ENCODE measurements around the gene CLIP4.
"Not testable (repeated sequence)": the region's sequence is repeated elsewhere in the genome, so short reads cannot be mapped to it uniquely, and the experiment has no call there.

Gene CLIP4

DNA sequence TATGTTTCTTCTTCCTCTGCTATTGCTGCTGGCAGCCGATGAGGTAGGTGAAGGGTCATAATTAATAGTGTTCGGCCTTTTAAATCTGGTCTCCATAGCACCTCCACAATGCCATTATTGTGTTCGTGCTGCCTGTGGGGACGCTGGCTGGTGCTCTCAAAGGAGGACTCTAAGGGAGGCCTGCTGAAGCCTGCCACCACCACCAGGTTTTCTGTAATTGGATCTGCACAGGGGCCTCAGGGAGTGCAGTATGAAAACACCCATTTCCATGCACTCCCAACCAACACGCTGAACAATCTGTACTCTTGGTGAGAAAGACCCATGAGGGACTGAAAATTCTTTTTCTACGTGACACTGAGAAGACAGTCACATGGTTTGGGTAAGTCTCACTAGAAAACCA is 17.6 kb upstream of the CLIP4 start:
- in situ Hi-C loops (cut with MboI; ENCODE audit: low sequenced_read_pairs), result no loop called here

DNA sequence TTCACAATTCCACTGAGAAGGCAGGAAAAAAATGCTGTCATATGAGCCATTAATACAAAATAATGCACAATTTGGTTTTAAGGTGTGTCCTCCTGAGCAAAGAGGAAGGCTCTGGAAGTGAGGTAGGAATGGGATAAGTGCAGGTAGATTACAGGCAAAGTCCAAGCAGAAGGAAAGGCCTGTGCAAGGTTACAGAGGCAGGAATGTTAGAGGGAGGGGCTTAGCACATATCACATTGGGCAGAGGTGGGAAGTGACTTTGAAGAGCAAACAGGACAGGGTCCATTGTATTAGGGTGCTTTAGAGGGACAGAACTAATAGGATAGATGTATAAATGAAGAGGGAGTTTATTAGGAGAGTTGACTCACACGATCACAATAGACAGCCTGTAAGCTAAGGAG is 14.7 kb upstream of the CLIP4 start:
- in situ Hi-C loops (cut with MboI; ENCODE audit: low sequenced_read_pairs), result no loop called here

GRCh38 chr2:29104688-29105087 is 10.5 kb upstream of the CLIP4 start:
- in situ Hi-C loops (cut with MboI; ENCODE audit: low sequenced_read_pairs), result no loop called here

- in situ Hi-C loops (cut with MboI; ENCODE audit: low sequenced_read_pairs), result no loop called here
Measured at GRCh38 chr2:29105375-29105774, 9.8 kb upstream of the CLIP4 start.

- in situ Hi-C loops (cut with MboI; ENCODE audit: low sequenced_read_pairs), result no loop called here
Measured at GRCh38 chr2:29106256-29106655, 9.0 kb upstream of the CLIP4 start.

DNA sequence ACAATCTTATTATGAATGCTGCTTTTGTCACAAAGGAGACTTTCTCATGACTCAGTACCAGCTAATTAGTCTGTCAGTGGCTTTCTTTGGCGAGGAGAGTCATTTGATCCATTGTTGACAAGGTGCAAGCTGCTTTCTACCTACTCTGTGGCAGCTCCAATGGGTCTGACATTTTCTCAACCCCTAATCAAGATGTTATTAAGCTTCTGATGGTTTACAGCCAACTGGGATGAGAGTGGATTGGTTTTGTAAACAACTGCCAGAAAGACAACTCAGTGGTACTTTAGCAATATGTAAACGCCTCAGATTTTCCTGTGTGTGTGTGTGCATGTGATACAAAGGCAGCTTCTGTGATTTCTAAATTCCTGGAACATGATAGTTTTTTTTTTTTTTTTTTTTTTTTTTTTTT is 8.2 kb upstream of the CLIP4 start:
- in situ Hi-C loops (cut with MboI; ENCODE audit: low sequenced_read_pairs), result no loop called here

- in situ Hi-C loops (cut with MboI; ENCODE audit: low sequenced_read_pairs), result not testable (repeated sequence)
Measured at GRCh38 chr2:29107547-29107946, 7.7 kb upstream of the CLIP4 start.

DNA sequence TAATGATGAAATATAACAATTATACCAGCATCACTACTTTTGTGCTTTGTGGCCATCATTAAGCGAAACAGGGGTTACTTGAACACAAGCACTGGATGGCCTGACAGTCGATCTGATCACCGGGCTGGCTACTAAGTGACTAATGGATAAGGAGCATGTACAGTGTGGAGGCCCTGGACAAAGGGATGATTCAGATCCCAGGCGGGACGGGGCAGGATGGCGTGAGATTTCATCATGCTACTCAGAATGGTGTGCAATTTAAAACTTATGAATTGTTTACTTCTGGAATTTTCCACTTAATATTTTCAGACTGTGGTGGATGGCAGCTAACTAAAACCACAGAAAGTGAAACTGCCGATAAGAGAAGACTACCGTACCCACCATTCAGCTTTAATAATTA is 7.0 kb upstream of the CLIP4 start:
- in situ Hi-C loops (cut with MboI; ENCODE audit: low sequenced_read_pairs), result no loop called here

DNA sequence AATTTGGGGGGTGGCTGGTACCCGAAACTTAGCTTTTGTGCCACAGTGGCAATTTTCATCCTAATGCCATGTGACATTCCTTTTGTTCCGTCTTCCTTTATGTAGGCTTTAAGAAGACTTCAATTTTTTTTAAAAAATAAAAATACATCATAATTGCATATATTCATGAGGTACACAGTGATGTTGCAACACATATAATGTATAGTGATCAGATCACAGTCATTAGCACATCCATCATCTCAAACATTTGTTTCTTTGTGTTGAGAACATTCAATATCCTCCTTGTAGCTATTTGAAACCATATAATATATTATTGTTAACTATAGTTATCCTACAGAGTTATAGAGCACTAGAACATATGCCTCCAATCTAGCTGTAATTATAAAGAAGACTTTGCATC is 6.0 kb upstream of the CLIP4 start:
- in situ Hi-C loops (cut with MboI; ENCODE audit: low sequenced_read_pairs), result no loop called here

DNA sequence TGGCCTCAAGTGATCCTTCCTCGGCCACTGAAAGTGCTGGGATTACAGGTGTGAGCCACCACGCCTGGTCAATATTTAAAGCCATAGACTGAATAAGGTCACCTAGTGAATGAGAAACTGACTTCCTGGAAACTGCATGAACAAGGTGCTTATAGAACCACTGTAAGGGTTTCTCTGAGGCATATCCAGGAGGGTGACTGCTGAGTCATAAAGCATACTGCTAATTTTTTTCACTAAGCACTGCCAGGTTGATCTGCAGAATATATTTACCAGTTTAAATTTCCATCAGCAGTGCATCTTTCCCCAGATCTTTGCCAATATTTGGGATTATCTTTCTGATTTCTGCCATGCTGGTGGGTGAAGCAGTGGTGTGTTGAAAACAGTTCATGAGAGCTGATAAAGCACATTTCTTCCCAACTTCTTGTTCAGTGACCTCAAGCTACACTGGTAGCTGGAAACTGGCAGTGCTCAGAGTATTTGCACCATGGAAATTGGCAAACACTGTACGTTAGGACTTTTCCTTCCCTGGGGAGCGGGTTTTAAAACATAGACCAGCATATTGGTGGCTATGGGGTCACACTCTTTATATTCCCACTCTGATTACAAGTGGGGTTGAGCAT is 4.2 kb upstream of the CLIP4 start:
- in situ Hi-C loops (cut with MboI; ENCODE audit: low sequenced_read_pairs), result no loop called here

DNA sequence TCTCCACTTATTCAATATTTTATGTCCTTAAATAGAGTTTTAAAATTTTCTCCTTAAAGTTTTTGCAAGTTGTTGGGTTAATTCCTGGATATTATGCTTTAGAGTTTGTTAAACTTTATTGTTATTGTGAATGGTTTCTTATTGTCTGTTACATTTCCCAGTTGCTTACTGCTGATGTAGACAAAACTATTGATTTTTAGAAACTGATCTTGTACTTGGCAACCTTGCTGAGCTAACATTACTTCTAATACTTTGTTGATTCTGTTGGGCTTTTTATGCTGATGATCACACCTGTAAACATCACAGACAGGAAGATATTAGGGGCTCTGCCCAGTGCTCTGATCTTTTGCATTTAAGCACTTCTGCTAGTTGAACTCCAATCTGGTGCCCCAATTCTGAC is 2.8 kb upstream of the CLIP4 start:
- in situ Hi-C loops (cut with MboI; ENCODE audit: low sequenced_read_pairs), result no loop called here

DNA sequence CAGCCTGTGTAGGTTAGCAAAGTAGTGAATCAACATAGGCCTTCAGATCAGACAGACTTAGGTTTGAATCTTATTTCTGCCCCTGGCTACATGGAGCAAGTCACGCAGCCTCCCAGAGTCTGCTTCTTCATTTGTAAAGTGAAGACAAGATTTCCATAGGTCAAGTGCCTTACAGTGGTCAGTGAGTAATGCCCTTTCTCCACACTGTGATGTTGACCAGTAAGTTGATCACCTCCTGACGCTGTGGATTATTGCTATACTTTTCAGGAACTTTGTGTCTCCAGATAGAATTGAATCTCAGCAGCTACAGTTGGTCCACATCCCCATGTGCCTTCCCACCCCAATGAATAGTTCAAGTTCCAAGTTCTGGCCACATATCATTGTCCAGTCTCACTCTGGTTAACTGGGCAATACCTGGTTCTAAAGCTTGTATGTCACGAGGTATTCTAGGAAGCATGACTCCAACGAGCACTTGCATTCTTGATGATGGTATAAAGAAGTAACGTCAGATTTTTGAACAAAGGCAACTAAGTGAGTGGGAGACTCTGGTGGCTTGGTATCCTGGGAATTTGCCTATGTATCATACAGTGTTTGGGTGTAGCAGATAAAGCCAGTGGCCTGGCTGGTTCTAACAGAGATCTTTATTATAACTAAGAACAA is 2.1 kb upstream of the CLIP4 start:
- in situ Hi-C loops (cut with MboI; ENCODE audit: low sequenced_read_pairs), result no loop called here

GRCh38 chr2:29113891-29114321 is 1.3 kb upstream of the CLIP4 start:
- in situ Hi-C loops (cut with MboI; ENCODE audit: low sequenced_read_pairs), result no loop called here

GRCh38 chr2:29114586-29114945 is 649 bp upstream of the CLIP4 start:
- in situ Hi-C loops (cut with MboI; ENCODE audit: low sequenced_read_pairs), result no loop called here

DNA sequence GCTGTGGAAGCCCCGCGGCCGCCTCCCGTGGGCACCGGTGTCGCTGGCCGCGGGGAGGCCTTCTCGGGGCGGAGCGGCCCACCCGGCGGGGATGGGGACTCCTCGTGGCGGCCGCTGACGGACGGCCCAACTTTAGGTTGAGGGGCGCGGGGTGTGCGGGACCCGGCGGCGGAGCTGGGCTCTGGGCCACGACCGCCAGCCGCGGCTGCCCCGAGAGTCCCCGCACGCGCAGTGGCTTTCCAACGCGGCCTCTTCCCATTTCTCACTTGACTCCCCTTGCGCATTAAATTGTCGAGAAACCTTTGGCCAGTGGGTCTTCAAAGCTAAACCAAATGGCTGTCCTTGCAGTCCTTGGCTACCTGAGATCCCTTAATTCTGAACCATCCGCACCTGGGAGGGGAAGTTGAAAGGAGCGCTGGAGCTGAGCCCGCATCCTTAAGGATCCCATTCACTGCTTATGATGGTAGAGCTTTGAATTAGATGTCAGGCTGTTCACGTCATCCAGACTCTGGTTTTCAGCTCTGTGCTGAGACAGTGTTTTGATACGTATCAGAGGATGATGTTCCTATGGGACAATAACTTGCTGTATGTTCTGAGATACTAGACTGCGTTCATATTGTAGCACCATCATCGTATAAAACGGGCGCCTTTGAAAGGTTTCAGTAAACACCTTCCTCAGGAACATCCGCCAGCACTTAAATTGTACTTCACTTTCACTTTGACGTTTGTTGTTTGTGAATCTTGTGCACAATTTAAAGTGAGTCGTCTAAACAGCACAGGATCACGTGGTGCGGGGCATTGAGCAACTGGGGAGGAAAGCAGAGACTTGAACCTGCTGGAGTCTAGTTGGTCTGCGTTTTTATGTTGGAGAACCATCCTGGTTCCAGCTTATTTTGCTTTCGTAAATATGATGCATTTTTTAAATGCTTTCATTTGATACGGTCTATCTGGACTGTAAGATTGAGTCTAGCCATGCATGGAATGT is 874 bp downstream of the CLIP4 start:
- in situ Hi-C loops (cut with MboI; ENCODE audit: low sequenced_read_pairs), result no loop called here

- in situ Hi-C loops (cut with MboI; ENCODE audit: low sequenced_read_pairs), result no loop called here
Measured at GRCh38 chr2:29117636-29118303, 2.6 kb downstream of the CLIP4 start.

DNA sequence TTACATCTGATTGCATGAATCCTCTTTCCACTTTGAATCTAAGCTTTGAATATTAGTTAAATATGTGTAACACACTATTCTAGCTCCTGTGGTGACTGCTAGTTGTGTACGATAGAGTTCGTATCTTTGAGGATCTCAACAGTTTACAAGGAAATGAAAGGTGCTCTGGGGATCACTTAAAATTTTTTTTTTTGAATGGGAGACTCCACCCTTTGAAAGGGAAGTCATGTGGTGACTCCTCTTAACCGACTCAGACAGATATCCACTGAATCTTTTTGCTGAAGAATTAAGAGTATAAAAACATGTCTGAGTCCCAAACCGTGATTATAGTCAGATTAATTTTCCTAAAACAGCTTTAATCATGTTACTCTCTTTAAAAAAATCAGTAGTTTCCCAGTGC is 4.0 kb downstream of the CLIP4 start:
- in situ Hi-C loops (cut with MboI; ENCODE audit: low sequenced_read_pairs), result no loop called here

- in situ Hi-C loops (cut with MboI; ENCODE audit: low sequenced_read_pairs), result no loop called here
Measured at GRCh38 chr2:29120846-29121245, 5.6 kb downstream of the CLIP4 start.

- in situ Hi-C loops (cut with MboI; ENCODE audit: low sequenced_read_pairs), result no loop called here
Measured at GRCh38 chr2:29123617-29124349, 8.6 kb downstream of the CLIP4 start.

GRCh38 chr2:29124504-29124903 is 9.3 kb downstream of the CLIP4 start:
- in situ Hi-C loops (cut with MboI; ENCODE audit: low sequenced_read_pairs), result no loop called here
